HL-60 (cell line): ENCODE measurements around the gene PLA1A.

ENCODE experiments used
- DNase-seq, 2 experiments: peaks; one replicate each; pipeline ENCODE4 v3.0.0-alpha.2; 2010 to 2020; ENCODE audit warnings: low read depth in 1 of 2, low spot score in 1 of 2
- H3K27ac ChIP-seq: fragments of 250-450 bp; sonication (Bioruptor Pico); replicated peaks from 2 replicates; pipeline ENCODE4 v1.5.1; 2020; ENCODE audit warnings: mild to moderate bottlenecking, moderate library complexity
- H3K27me3 ChIP-seq: fragments of 250-450 bp; sonication (Bioruptor Pico); 2 replicates; pipeline ENCODE4 v1.5.1; 2021; ENCODE audit warnings: mild to moderate bottlenecking, moderate library complexity; ENCODE audit not compliant: insufficient read depth, poor library complexity, severe bottlenecking
- H3K4me3 ChIP-seq: replicated peaks from 2 replicates; pipeline ENCODE4 v1.5.1; 2011; ENCODE audit warnings: mild to moderate bottlenecking, control low read depth, low read length; ENCODE audit not compliant: insufficient read depth
- GABPA ChIP-seq: IDR thresholded peaks from 2 replicates; pipeline ENCODE4 v1.6.1; 2012; ENCODE audit warnings: low read depth
- POLR2AphosphoS5 ChIP-seq: IDR thresholded peaks from 2 replicates; pipeline ENCODE4 v1.6.1; 2012; ENCODE audit warnings: low read depth
- SPI1 ChIP-seq: IDR thresholded peaks from 2 replicates; pipeline ENCODE4 v1.6.1; 2012; ENCODE audit warnings: low read depth, mild to moderate bottlenecking, borderline replicate concordance
- TF ChIP-seq, protein P1 (sequence below): IDR thresholded peaks from 2 replicates; pipeline ENCODE4 v1.6.1; 2012; ENCODE audit warnings: low read depth; ENCODE audit not compliant: insufficient replicate concordance
- TF ChIP-seq, protein P2 (sequence below): IDR thresholded peaks from one replicate; pipeline ENCODE4 v1.5.1; 2011; ENCODE audit warnings: low read length, control low read depth, inconsistent platforms; ENCODE audit not compliant: insufficient read depth

The PLA1A gene

DNA sequence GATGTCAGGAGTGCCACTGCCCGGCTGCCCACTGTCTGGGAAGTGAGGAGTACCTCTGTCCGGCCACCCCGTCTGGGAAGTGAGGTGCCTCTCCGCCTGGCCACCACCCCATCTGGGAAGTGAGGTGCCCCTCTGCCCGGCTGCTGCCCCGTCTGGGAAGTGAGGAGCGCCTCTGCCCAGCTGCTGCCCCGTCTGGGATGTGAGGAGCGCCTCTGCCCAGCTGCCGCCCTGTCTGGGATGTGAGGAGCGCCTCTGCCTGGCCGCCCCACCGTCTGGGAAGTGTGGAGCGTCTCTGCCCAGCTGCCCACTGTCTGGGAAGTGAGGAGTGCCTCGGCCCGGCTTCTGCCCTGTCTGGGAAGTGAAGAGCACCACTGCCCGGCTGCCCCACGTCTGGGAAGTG is 76.2 kb downstream of the PLA1A start:
- no peak overlapping the region for H3K4me3 ChIP-seq
- no peaks in the 10 kb centered on the region for H3K27me3 ChIP-seq
- TF ChIP-seq GABPA = no peak
- TF ChIP-seq, protein P1, sequence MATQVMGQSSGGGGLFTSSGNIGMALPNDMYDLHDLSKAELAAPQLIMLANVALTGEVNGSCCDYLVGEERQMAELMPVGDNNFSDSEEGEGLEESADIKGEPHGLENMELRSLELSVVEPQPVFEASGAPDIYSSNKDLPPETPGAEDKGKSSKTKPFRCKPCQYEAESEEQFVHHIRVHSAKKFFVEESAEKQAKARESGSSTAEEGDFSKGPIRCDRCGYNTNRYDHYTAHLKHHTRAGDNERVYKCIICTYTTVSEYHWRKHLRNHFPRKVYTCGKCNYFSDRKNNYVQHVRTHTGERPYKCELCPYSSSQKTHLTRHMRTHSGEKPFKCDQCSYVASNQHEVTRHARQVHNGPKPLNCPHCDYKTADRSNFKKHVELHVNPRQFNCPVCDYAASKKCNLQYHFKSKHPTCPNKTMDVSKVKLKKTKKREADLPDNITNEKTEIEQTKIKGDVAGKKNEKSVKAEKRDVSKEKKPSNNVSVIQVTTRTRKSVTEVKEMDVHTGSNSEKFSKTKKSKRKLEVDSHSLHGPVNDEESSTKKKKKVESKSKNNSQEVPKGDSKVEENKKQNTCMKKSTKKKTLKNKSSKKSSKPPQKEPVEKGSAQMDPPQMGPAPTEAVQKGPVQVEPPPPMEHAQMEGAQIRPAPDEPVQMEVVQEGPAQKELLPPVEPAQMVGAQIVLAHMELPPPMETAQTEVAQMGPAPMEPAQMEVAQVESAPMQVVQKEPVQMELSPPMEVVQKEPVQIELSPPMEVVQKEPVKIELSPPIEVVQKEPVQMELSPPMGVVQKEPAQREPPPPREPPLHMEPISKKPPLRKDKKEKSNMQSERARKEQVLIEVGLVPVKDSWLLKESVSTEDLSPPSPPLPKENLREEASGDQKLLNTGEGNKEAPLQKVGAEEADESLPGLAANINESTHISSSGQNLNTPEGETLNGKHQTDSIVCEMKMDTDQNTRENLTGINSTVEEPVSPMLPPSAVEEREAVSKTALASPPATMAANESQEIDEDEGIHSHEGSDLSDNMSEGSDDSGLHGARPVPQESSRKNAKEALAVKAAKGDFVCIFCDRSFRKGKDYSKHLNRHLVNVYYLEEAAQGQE = no peak
- TF ChIP-seq, protein P2, sequence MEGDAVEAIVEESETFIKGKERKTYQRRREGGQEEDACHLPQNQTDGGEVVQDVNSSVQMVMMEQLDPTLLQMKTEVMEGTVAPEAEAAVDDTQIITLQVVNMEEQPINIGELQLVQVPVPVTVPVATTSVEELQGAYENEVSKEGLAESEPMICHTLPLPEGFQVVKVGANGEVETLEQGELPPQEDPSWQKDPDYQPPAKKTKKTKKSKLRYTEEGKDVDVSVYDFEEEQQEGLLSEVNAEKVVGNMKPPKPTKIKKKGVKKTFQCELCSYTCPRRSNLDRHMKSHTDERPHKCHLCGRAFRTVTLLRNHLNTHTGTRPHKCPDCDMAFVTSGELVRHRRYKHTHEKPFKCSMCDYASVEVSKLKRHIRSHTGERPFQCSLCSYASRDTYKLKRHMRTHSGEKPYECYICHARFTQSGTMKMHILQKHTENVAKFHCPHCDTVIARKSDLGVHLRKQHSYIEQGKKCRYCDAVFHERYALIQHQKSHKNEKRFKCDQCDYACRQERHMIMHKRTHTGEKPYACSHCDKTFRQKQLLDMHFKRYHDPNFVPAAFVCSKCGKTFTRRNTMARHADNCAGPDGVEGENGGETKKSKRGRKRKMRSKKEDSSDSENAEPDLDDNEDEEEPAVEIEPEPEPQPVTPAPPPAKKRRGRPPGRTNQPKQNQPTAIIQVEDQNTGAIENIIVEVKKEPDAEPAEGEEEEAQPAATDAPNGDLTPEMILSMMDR = no peak
- no peak for TF ChIP-seq POLR2AphosphoS5
- TF ChIP-seq SPI1 = no peak
- DNase-seq = no peak
- no peak overlapping the region for H3K27ac ChIP-seq

DNA sequence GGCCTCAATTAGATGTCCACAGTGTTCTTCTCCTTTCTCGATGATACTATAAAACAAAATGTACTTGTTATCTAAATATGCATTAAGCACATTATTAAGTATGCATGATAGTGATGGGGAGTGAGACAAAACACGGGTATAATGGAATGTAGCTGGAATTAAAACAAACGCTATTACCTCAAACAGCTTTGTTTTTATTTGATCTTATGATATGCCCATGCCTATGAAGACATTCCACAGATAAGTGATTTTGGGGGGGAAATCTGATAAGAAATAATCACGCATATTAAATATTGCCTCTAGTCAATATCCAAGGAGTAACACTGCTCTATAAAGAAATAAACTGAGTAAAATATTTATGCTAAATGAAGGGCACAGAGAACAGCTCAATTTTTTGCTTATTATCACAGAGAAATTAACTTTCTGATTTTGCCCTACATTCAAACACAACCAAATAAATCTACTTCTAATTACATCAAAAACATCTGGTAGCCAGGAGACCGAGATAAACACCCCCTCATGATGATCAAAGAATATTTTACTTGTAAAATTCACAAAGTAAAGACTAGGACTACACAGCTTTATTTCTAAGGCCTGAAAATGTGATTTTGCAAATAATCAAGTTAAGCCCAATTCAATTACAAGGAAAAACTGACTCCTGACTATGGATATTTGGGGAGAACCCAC is 77.6 kb downstream of the PLA1A start:
- Histone ChIP-seq H3K27me3 (no peaks in the 10 kb centered on the region), H3K4me3 (no peak overlapping the region), H3K27ac (no peak overlapping the region)
- no peak for DNase-seq
- TF ChIP-seq, protein P2 = no peak
- TF ChIP-seq SPI1 (no peak), GABPA (no peak)

DNA sequence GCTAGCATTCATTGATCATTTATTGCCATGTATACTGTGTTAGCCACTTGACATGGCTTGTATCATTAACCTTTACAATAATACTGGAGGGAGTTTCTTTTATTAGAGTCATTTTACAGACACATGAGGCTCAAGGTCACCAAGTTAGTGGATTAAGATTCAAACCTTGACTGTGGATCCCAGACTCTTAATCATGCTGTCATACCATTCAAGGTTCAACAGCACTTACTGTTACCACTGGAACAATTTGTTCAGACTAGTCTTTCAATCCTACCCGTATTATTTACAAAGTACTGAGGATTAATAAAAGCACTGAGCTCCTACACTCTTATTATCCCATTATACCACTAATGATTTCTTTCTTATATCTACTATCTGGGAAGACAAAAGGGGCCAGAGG is 78.3 kb downstream of the PLA1A start:
- no peaks in the 10 kb centered on the region for H3K27me3 ChIP-seq
- peak overlapping the region; percentile 97 for H3K27ac ChIP-seq
- DNase-seq = no peak
- TF ChIP-seq SPI1 = no peak
- TF ChIP-seq, protein P2 = no peak
- TF ChIP-seq POLR2AphosphoS5 = no peak
- TF ChIP-seq, protein P1 = no peak
- no peak for TF ChIP-seq GABPA
- peak overlapping the region; percentile 72 for H3K4me3 ChIP-seq
